DMS153 treated with DMSO at 0.1 percent for 48 hours (cell line): ENCODE measurements around the gene WDR59.
"Not testable (repeated sequence)": the region's sequence is repeated elsewhere in the genome, so short reads cannot be mapped to it uniquely, and the experiment has no call there.

Experiments used
- DNase-seq: peaks from one replicate; lab custom pipeline; 2025; ENCODE audit not compliant: unreplicated experiment; lab: John Stamatoyannopoulos, UW

Gene WDR59

GRCh38 chr16:74982256-74982655, 2.7 kb downstream of the WDR59 start:
- no peak for DNase-seq

DNA sequence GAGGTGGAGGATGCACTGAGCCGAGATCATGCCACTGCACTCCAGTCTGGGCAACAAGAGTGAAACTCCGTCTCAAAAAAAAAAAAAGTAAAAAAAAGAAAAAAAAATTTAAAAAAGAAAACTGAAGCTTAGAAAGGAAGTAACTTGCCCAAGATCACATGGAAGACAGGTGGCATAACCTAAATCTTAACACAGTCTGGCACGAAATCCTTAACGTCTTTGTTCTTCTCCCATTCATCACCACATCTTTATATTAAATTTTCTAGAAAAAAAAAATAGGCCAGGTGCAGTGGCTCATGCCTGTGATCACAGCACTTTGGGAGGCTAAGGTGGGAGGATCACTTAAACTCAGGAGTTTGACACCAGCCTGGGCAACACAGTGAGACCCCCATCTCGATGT, 9.3 kb downstream of the WDR59 start:
- DNase-seq, result no peak

- DNase-seq, result no peak
These were observed 11.6 kb downstream of the WDR59 start for GRCh38 chr16:74973304-74973703.

DNA sequence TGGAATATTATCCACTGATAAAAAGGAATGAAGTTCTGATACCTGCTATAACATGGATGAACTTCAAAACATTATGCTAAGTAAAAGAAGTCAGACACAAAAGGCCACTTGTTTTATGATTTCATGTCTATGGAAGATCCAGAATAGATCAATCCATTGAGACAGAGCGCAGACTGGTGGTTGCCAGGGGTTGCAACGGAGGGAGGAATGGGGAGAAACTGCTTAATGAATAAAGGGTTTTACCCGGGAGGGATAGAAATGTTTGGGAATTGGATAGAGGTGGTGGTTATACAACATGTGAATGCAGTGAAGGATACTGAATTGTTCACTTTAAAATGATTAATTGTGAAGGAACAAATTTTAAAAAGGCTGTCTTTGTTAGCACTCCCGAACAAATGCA, 30.2 kb downstream of the WDR59 start:
- DNase-seq, result no peak

- no peak for DNase-seq
These were observed 33.2 kb downstream of the WDR59 start for GRCh38 chr16:74951681-74952080.

DNA sequence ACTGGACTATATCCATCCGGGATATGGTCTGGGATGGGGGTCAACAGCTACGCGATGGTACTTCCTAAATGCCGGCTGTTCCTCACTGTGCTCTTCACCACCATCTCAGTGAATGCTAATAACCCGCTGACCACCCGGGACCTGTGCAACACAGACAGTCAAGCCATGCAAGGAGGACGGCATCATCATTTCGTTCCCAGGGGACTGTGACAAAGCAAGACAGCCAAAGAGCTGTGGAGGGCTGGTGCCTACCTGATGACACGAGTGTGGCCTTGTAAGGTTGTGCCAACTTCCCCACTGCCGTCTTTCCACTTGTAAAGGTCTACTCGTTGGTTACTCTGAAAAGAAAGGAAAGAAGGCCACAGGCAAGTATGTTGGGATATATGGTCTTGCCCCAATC, 33.7 kb downstream of the WDR59 start:
- no peak for DNase-seq

DNA sequence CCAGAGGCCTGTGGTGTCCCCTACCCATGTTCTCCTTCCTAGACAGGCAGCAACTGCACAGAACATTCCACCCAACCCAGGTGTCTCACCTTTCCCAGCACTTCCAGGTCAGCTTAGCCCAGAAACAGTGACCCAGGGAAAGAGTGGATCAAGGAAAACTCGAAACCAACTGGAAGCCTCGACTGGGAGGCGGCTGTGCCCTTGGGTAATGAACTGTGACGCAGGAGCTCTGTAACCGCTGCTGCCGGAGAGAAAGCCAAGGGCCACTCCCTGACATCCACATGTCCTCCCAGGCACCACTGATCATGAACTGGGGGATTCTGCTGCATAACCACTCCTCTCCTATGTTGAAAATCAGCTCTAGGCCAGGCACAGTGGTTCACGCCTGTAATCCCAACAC, 34.4 kb downstream of the WDR59 start:
- DNase-seq, result no peak

DNA sequence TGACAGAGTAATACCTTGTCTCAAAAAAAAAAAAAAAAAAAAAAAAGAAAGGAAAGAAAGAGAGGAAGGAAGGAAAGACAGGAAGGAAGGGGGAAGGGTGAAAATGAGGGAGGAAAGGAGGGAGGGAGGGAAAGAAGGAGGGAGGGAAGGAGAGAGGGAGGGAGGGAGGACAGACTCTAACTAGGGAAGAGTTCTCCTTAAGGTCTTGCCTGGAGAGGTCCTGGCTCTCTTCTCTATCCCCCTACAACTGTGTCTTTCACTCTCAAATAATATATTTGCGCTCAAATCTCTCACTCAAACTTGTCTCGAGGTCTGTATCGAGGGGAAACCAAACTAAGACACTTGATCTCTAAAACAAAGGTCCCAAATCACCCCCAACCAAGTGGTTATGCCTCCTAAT, 35.6 kb downstream of the WDR59 start:
- no peak for DNase-seq

DNA sequence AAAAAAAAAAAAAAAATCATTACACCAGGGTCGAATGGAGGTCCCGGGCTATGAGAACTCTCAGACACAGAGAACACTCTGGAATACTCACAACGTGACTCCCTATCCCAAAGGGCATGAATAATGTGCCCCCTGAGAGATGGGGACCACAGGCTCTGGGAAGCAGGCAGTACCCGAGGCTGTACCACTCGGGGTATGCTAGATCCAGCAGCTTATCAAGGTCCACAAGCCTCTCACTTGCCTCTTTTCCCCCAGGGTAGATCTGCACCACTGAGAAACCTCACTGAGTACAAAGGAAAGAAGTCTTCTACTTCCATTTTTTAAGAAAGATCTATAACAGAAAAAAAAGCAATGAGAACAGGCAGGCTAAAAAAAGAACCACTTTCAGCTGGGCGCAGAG, 40.5 kb downstream of the WDR59 start:
- no peak for DNase-seq

GRCh38 chr16:74942977-74943918, 41.7 kb downstream of the WDR59 start:
- DNase-seq, result no peak

- no peak for DNase-seq
These were observed 42.4 kb downstream of the WDR59 start for GRCh38 chr16:74942566-74942965.

DNA sequence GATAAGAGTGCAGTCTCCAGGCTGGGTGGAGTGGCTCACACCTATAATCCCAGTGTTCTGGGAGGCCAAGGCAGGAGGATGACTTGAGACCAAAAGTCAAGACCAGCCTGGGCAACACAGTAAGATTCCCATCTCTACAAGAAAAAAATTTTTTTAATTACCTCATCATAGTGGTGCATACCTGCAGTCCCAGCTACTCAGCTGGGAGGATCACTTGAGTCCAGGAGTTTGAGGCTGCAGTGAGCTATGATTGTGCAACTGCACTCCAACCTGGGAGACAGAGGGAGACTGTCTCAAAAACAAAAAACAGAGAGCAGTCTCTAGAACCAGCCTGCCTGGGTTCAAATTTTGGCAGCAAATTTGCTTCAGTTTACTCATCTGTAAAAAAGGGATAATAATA, 45.2 kb downstream of the WDR59 start:
- DNase-seq, result no peak

DNA sequence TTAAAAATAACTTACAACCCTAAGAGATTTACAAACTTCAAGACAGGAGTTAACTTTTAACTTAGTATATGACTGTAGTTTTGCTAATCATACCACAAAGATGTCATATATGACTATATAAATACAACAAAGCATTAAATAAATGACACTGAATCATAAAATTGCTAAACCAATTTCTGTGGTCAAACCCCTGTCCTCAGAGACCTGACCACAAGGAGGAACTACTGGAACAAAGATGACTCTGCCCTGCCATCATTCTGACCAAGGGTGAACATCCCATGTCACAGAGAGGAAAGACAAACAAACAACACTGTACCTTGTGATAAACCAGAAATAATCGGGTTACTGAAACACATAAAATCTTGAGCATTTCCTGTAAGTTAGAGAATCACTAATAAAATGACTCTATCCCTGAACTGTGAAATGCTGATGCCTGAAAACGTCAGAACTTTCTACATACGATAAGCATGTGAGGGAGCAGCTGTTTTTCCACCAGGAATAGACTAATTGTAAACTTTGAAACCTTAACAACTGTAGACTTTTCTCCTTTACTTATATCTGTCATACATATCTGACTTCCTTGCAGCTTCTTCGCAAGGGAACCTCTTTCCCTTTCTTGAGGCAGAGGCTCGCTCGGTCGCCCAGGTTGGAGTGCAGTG, 47.9 kb downstream of the WDR59 start:
- no peak for DNase-seq

GRCh38 chr16:74931445-74931844, 53.5 kb downstream of the WDR59 start:
- DNase-seq, result no peak

GRCh38 chr16:74929636-74930035, 55.3 kb downstream of the WDR59 start:
- DNase-seq, result no peak

- no peak for DNase-seq
These were observed 58.1 kb downstream of the WDR59 start for GRCh38 chr16:74926805-74927204.

GRCh38 chr16:74923766-74924460, 61.0 kb downstream of the WDR59 start:
- DNase-seq, result no peak

DNA sequence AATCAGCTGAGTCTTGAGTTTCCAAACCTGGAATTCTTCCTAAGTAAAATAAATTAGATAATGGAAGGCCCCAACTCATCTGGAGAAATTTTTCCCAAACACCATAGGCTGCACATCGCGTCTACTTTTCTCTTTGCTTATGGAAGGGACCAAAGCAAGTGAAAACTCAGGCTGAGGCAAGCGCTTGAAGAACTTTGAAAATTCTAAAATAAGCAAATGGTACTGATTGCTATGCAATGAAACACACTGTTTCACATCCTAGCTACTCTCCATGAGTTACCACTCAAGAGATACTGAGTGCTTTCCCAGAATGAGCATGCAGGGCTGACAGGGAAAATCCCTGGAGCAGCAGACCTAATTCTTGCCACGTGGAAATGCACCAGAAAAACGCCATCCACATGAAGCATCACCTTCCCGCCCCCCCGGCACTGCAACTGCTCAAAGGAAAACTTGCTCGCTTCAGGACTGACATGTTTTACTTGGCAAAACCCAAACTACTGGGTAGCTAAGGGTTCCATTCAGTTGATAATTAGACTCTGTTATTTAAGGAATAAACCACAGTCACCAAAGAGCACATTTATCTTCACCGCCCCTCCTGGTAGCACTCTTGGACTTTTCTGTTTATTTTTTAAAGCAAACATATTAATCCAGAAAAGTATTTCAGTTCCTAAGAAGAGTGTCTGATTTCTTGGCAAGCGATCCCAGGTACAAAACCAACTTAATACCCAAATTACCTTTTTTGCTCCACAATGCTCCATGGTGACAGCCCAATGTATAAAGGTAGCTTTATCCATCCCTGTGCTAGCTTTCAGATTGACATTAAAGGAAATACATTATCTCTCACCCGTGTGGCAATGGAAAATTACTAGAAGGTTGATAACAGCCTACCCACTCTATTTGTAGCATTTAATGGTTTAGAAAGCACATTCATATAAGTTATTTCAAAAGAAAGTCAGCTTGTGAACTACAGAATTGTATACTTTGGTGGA, 62.5 kb downstream of the WDR59 start:
- no peak for DNase-seq

- DNase-seq, result no peak
These were observed 63.9 kb downstream of the WDR59 start for GRCh38 chr16:74921051-74921450.

GRCh38 chr16:74909665-74910064, 75.3 kb downstream of the WDR59 start:
- DNase-seq, result no peak

GRCh38 chr16:74908759-74909158, 76.2 kb downstream of the WDR59 start:
- DNase-seq, result not testable (repeated sequence)
